ENCODE data around the gene ALLC.

The ALLC gene

DNA sequence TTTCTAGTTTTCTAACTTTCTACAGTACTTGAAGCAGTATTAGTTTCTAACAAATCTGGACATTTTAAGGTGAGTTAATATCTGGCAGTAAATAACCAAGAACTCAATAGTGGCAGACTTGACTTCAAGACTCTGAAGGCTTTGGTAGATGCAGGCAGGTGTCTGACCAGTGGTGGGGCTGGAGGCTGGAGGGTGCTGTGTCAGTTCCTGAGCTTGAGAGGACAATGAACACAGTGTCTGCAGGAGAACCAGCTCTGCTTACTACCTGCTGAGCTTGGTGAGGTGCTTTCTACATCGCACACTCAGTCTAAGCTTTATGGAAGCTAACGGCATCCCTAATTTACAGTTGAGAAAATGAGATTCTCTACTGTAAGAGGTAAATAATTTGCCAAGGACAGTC, 21.2 kb downstream of the ALLC start:
- DNase-seq (ENCODE audit: low read depth): no peak

DNA sequence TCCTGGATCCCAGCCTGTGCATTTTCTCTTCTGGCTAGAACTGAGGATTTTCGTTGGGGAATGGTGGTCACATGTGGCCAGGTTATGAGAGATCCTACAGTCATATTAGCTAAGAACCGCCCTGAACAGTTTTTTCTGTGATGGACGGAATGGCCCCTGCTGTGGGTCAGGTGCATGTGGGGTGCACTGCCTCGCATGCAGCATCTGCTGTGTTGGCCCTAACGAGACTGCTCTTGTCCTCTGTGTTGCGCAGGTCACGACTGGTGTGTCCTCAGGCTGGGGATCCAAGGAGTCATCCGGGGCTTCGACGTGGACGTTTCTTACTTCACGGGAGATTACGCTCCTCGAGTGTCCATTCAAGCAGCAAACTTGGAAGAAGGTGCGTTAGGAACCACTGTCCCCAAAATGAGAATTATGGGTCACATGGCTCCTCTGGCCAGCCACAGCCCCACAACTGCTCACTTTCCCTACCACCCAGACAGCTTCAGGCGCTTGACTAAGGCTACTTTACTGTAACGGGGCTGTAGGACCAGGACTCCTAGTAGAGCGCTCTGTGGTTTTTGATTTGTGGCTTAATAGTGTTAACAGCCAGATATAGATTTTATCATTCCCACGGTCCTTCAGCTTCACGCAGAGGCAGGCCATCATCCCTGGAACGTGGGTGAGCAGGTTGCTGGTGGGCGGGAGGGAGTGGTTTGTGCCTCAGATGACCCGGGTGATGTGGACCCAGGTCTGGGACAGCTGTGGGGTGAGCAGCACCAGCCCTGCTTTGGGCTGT, 21.8 kb downstream of the ALLC start:
- no peak for DNase-seq (ENCODE audit: low read depth)

DNA sequence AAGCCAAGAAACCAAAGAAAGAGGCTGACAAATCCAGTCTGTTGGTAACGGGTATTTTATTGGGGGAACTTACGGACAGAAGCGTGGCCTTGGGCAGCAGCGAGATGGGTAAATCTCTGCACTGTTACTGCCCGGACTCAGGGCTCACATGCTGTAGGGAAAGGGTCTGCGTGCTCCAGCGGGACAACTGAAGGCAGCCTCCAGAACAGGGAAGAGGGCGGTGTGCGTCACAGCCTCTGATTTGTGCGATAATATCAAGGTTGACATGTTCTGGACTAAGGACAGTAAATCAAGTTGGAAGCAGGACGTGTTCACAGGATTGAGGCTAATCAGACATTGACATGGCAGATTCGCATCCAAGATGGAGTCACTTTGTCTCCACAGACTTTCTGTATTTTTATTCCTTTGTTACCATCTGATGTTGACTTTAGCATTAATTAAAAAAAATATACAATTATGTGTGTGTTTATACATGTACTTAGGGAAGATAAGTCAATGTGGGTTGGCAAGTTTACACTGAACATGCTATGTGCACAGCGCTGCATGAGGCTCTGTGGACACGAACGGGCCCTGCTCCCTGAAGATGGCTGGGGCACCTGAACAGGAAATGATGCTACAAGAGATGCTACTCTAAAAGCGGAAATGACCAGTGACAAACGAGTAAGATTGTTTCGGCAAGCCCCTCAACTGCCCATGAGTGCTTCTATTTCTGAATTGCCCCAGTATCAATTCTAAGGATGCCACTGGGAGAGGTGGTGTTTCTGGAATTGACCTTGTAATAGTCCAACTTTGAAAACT, 22.7 kb downstream of the ALLC start:
- DNase-seq (ENCODE audit: low read depth): no peak

DNA sequence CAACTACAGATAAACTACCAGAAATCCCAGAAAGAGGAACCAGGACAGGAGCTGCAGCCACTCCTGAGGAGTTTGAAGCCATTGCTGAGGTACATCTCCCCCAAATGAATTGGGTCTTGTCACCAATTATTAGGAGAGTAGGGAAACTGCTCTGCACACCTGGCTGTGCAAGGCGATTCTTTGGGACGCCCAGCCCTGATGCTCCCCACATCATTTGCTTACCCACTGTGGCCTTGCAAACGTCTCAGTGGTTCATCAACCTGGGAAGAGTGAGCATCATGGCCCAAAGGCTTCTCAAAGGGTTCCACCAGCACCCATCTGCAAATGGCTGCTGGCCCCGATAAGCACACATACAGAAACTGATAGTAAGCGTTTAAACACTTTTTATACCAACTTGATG, 23.6 kb downstream of the ALLC start:
- DNase-seq (ENCODE audit: low read depth): no peak

DNA sequence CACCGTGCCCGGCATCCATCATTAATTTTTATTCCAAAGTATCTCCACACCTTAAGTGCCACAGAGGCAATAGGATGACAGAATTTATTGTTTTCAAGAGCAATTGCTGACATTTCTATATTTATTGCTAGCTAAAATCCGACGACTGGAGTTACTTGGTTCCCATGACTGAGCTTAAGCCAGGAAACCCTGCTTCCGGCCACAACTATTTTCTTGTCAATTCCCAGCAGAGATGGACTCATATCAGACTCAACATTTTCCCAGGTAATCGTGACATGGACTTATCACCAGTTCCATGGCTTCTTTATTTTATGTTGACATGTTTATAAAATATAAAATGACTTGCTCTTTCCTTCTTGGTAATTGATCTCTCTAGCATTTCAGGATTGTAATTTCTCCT, 24.8 kb downstream of the ALLC start:
- DNase-seq (ENCODE audit: low read depth): no peak

DNA sequence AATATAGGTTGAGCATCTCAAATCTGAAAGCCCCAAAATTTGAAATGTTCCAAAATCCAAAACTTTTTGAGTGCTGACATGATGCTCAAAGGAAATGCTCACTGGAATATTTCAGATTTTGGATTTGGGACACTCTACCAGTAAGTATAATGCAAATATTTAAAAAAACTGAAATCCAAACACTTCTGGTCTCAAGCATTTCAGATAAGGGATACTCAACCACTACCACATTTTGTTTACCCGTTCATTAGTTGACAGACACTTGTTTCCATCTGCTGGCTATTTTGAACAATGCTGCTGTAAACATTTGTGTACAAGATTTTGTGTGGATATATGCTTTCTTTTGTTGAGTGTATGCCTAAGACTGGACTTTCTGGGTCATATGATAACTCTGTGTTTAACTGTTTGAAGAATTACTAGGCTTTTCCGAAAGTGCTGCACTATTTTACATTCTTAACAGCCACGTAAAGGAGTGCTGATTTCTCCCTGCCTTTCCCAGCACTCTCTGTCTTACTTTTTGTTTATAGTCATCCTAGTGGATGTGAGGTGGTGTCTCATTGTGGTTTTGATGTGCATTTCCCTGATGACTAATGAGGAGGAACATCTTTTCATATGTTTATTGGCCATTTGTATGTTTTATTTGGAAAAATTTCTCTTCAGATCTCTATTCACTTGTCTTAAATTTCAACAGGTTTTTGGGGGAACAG, 25.9 kb downstream of the ALLC start:
- DNase-seq (ENCODE audit: low read depth): no peak

DNA sequence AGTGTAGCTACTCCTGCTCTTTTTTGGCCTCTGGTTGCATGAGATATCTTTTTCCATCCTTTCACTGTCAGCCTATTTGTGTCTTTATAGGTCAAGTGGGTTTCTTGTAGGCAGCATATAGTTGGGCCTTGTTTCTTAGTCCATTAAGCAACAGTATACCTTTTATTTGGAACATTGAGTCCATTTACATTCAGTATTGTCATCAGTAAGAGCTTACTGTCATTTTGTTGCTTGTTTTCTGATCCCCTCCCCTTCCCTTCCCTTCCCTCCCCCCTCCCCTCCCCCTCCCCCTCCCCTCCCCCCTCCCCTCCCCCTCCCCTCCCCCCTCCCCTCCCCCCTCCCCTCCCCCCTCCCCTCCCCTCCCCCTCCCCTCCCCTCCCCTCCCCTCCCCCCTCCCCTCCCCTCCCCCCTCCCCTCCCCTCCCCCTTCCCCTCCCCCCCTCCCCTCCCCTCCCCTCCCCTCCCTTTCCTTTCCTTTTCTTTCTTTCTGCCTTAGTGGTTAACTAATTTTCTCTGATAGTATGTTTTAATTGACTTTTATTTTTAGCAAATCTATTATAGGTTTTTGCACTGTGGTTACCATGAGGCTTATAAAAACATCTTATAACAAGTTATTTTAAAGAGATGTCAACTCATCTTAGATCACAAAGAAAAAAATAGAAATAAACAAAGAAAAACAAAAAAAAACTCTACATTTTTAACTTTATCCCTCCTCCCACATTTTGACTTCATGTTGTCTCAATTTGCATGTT, 32.2 kb downstream of the ALLC start:
- DNase-seq (ENCODE audit: low read depth): no peak

DNA sequence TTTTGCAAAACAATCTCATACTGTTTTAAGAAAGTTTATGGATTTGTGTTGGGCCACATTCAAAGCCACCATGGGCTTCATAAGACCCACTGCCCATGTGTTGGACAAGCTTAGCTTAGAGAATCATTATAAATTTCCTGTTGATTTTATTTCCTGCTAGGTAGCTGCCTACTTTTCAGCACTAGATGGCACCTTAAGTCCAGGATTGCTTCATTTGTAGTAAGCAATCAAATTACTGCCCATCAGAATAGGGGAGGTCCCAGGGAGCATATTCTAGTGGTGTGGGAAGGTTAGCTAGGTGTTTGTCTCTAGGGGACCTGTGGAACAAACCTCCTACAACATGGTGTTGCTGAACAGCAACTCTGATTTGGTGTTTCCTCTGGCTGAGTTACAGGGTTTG, 34.4 kb downstream of the ALLC start:
- DNase-seq (ENCODE audit: low read depth): no peak

DNA sequence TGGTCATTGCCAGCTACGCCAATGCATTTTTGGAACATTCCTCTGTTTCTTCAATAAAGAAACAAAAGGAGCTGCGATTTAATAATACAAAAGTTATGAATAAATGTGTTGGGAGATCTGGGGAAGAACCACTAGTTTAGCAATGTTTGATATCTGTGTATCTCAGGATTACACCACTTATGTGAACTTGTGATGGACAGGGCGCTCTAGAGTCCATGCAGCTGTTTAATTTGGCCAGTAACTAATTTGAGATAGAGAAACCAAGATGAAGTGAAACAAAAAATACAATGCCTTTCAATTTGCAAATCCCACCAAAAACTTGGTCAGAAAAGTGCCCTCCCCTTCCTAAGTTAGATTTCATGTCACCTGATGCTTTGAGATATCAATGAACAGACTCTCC, 38.5 kb downstream of the ALLC start:
- no peak for DNase-seq (ENCODE audit: low read depth)

DNA sequence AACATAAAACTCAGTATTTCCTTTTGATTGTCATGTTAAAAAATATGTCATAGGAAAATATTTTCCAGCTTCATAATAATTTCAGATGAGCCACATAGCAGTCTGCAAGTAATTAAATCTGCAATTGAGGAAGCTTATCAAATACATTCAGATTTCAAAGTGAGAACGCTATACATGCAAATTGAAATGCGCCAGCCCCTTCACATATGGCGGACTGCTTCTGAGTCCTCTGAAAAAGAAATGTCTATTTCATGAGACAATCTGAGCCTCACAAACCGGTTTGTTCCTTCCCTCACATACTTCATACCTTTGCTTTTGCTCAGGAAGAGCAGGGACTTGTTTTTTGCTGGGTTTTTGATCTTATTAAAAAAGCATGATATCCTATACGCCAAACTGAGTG, 43.1 kb downstream of the ALLC start:
- DNase-seq (ENCODE audit: low read depth): no peak

DNA sequence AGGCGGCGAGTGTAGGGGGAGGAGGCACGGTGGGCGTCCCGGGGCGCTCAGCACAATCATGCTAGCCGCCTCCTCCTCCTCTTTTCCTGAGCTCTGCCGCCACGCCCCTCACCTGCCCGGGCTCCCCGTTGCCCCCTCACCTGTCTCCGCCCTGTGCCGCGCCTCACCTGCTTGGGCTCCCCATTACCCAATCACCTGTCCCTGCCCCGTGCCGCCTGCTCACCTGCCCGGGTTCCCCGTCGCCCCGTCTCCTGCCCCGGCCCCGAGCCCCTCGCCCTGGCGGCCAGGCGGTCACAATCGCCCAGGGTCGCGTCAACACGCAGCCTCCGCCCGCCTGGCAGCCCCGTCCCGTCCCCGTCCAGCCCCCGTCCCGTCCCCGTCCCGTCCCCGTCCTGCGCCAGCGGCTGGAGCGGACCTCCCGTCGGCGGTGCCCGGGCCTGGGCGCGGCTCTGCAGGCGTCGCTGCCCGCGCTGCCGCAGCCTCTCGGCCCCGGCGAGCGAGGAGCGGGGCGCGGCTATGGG, 45.3 kb downstream of the ALLC start, which contains the start of gene DCDC2C:
Gene DCDC2C, plus strand, starts transcription at position 340 of the 521 bp plus-strand sequence. Its CDS starts 177 bp downstream, at position 517.
- DNase-seq (ENCODE audit: low read depth): no peak

DNA sequence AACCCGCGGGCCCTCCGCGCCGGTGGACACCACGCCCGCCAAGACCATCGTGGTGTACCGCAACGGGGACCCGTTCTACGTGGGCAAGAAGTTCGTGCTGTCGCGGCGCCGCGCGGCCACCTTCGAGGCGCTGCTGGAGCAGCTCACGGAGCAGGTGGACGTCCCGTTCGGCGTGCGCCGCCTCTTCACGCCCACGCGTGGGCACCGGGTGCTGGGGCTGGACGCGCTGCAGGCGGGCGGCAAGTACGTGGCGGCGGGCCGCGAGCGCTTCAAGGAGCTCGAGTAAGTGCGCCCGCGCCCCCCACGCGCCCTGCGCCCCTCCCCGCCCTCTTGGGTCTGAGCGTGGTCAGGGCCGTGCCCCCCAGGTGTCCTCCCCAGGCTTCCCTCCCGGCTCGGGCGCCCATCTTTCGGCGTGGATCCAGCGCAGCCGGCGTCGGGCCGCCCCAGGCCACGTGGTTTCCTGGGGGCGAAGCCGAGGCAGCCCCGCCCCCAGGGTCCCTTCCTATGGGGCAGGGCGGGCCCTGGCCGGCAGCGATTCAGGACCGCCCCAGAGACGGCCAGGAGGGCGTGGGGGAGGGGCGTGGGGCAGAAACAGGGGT, 45.9 kb downstream of the ALLC start:
- DNase-seq (ENCODE audit: low read depth): no peak

DNA sequence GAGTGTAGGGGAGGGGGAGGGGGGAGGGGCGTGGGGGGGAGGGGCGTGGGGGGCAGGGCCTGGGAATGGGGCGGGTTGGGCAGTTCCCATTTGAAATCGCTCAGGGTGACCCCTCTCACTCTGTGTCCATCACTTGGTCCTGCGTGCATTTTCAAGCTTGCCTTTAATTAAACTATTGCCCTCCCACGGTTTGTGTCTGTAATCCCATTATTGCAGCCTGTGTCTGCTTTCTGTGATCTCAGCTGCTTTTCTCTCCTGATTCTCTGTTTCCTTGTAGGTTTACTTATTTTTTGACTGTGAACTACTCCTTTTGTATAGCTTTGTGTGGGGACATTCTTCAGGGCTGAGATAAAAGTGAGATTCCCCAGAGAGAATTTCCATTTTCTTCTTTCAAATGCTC, 46.7 kb downstream of the ALLC start:
- DNase-seq (ENCODE audit: low read depth): no peak

DNA sequence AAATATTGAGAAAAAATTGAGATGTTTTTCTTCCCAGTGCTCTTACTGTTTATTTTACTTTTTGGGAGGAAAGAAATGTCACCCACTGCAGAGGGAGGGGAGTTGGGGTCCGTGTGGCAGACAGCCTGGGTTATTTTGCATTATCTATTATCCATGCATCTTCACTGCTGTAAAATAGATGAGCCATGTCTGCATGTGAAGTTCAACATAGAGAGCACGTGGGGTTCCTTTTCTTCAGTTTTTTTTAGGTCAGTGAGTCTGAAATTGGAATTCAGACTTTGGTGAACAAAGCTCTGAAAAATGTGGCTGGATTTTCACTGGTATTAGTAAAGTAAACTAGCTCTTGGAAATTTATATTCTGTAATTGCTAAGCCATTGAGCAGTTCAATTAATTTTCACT, 47.8 kb downstream of the ALLC start:
- DNase-seq (ENCODE audit: low read depth): no peak

DNA sequence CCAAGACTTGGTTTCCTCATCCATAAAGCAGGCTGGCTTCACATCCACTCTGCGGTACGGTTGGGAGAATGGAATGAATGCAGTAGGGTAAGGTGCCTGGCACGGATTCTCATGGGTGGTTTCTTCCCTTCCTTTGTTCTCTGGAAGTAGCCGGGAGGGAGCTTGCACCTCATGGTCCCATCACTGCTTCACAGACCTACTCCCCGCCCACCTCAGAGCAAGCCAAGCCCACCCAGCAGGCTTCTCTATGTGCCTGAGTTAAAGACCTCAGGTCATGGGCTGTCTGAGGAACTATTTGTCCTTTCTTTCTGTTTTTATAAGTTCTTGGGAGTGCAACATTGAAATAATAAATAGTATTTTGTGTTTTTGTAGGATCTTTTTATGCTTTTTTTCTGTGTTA, 48.9 kb downstream of the ALLC start:
- no peak for DNase-seq (ENCODE audit: low read depth)

DNA sequence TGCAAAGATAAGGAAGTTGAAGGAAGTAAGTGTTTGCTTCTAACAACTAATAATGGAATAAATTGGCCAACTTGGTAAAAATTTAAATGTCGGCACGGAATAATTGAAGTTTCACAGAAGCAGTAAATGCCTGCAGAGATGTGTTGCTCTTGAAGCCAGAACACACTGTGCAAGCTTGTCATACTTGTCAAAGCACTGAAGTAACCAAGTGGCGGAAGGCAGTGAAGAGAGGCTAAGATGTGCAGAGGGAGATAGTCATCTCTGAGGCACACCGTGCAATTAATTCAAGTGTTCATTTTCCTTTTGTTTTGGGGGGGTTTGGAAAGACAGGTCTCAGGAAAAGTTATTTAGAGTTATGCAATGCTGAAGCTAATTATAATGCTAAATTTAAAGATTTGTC, 50.6 kb downstream of the ALLC start:
- no peak for DNase-seq (ENCODE audit: low read depth)

DNA sequence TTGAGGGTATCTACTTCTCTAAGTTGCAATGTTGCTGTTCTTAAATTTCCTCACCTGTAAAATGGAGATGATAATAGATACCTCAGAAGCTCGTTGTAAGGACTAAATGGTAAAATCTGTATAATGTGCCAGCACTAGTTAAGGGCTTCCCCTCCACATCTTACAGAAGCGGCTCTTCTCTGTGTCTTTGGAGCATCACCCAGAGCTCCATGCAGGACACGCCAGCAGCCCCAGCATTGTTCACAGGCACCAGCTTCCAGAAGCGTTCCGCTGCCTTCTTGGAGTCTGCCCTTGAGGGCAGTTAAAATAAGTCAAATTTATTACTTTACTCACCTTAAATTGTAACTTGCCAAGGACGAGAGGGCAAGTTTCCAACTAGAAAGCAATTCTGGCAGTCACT, 51.2 kb downstream of the ALLC start:
- DNase-seq (ENCODE audit: low read depth): no peak

DNA sequence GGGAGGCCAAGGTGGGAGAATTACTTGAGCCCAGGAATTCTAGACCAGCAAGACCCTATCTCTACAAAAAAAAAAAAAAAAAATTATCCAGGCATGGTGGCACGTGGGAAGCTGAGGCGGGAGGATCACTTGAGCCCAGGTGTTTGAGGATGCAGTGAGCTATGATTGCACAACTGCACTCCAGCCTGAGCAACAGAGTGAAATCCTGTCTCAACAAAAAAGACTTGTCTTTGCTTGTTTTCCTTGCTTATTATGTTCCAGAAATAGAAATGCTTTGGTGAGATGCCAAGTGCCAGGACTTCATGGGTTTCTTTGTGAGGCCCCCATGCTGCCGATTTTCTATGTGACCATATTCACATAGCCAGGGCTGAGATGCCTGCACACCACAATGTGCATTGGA, 54.4 kb downstream of the ALLC start:
- DNase-seq (ENCODE audit: low read depth): no peak

DNA sequence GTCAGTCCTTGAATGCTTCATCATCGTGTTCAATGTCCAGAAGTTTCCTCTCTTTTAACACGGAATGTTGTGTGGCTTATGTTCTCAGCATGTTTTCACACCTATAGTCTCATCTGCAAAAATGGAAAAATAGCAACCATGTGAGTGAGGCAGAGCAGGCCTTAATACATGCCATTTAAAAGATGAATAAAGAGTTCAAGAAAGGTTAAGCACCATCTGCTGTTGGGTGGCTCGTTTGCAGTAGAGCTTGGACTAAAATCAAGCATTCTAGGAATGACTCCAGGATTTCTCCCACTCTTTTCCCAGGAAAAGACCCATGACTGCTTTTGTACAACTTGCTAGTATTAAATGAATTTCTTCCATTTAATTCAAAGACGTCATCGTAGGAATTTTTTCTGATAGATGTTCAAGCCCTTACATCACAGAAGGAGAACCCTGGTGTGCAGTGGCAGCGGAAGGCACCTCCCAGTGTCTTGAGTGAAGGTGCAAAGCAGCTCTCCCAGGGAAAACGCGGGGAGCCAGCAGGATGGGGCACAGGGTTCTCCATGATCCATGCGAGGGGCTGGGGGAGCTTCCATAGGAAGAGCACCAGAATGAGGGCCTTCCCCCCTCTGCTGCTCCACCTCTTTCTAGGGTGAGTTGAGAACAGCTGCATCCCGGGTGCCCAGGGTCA, 55.0 kb downstream of the ALLC start:
- DNase-seq (ENCODE audit: low read depth): no peak

DNA sequence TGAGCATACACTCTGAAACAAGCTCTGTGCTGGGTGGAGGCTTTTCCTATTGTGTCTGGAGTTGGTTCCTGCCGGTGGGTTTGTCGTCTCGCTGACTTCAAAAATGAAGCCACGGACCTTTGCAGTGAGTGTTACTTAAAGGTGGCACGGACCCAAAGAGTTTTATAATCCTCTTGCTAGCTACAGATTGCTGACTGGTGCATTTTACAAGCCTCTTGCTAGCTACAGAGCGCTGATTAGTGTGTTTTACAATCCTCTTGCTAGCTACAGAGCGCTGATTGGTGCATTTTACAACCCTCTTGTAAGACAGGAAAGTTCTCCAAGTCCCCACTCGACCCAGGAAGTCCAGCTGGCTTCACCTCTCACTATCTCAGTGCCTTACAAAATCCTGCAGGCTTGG, 60.7 kb downstream of the ALLC start:
- no peak for DNase-seq (ENCODE audit: low read depth)

DNA sequence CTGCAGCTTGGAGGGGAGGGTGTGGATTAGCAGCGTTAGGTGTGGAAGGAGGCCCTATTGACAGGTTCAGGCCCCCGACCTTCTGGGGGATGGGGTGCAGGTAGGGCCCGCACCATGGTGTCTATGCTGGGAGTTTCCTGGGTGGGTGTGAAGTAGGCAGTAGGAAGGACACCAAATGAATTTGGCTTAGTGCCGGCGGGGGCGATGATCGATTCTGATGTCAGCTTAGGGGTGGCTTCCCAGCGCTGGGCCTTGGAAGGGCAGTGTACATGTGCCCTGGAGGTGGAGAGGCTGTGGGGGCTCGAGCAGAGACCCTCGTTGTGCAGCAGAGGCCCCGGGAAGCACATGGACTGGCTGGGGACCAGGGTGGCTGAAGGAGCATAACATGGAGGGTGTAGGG, 67.0 kb downstream of the ALLC start:
- no peak for DNase-seq (ENCODE audit: low read depth)
